ENCODE results near the gene MLLT6.

MLLT6 gene

DNA sequence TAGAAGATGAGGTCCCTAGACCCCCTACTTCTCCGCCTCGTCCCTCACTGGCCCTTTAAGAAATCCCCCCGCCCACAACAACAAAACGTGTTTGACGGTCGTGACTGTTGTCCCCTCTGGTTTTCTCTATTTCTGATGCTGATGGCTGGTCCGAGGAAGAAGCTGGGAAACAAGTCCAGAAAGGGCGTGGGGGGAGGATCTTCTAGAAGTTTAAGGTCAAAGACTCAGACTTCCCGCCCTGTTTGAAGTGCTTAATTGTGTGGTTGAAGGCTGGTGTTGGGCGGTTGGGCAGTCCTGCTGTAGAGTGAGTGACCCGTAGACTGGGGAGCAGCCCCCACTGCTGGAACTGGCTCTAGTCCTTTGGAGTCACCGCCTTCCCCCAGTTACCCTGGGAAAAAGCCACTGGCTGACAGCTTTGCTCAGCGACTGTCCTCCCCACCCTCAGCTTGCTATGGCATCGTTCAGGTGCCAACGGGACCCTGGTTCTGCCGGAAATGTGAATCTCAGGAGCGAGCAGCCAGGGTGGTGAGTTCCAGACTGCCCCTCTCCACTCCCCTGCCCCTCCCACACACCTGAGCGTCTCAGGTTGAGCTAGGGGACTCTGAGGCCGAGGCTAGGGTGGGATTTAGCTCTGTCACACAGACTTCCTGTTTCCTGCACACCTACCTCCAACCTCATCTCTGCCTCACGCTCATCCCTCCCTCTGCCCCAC lies 1.6 kb downstream of the MLLT6 start:
- ChIA-PET CTCF (interaction anchor here (1.2 kb wide), 2 partner anchors 22 to 29 kb away, joined by 3 read pairs; no protein-coding TSS in a partner anchor), POLR2A (interaction anchor here (0.7 to 1.7 kb wide), 11 partner anchors 7 to 163 kb away, joined by 3 to 9 read pairs (median 4); partner anchors contain the start of genes LASP1 and PSMB3)
- no peak for TF ChIP-seq L3MBTL2 (conservative IDR thresholded peaks at IDR 0.05)
- TF ChIP-seq FOXK2 (IDR thresholded peaks at IDR 0.05), result no peak
- no peak for TF ChIP-seq SUZ12 (IDR thresholded peaks at IDR 0.05)
- TF ChIP-seq ZNF384 (IDR thresholded peaks at IDR 0.05), result no peak
- no peak for TF ChIP-seq HDGF (IDR thresholded peaks at IDR 0.05; ENCODE audit: borderline replicate concordance)
- no peak for TF ChIP-seq FOXA1 (IDR thresholded peaks at IDR 0.05)
- TF ChIP-seq CTBP1 (IDR thresholded peaks at IDR 0.05; ENCODE audit: borderline replicate concordance), result no peak
- no peak for TF ChIP-seq FOXM1 (IDR thresholded peaks at IDR 0.05; ENCODE audit: borderline replicate concordance)
- no peak for TF ChIP-seq ELF4 (IDR thresholded peaks at IDR 0.05)
- no peak for TF ChIP-seq NFRKB (IDR thresholded peaks at IDR 0.05)
- TF ChIP-seq ARNT (IDR thresholded peaks at IDR 0.05), result no peak
- no peak for TF ChIP-seq TARDBP (IDR thresholded peaks at IDR 0.05)
- no peak for TF ChIP-seq BHLHE40 (IDR thresholded peaks at IDR 0.05; ENCODE audit: borderline replicate concordance)
- DNase-seq (ENCODE audit: extremely low spot score), result no peak

DNA sequence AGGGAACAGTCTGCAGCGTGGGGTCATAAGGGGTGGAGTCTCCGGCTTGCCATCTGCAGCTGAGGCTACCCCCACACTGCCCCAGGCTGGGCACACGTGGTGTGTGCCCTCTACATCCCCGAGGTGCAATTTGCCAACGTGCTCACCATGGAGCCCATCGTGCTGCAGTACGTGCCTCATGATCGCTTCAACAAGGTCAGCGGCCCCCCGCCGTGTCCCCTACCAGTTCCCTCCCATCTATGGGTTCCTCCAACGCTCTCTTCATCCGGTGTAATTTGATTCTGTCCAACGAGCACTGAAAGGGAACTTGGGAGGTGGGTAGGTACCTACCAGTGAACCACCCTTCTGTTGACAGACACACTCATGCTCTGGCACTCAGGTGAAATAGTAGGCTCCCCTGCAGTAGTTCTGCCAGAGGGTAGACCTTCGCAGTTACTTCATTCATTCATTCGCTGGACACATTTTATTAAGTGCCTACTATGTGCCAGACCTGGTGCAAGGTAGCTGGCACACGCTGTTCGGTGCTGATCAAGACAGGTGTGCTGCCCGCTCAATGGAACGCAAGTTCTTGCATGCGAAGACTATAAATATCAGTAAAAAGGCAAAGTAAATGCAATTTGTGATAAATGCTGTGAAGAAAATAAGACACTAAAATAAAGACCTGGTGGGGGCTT lies 2.7 kb downstream of the MLLT6 start:
- CTCF ChIA-PET, result interaction anchor here (1.2 to 1.8 kb wide), 2 partner anchors 27 to 28 kb away, joined by 3 to 9 read pairs; no protein-coding TSS in a partner anchor
- no peak for DNase-seq (ENCODE audit: extremely low spot score)
- POLR2A ChIA-PET, result interaction anchor here (1.6 to 1.7 kb wide), 2 partner anchors 10 to 23 kb away, joined by 6 read pairs; no protein-coding TSS in a partner anchor

DNA sequence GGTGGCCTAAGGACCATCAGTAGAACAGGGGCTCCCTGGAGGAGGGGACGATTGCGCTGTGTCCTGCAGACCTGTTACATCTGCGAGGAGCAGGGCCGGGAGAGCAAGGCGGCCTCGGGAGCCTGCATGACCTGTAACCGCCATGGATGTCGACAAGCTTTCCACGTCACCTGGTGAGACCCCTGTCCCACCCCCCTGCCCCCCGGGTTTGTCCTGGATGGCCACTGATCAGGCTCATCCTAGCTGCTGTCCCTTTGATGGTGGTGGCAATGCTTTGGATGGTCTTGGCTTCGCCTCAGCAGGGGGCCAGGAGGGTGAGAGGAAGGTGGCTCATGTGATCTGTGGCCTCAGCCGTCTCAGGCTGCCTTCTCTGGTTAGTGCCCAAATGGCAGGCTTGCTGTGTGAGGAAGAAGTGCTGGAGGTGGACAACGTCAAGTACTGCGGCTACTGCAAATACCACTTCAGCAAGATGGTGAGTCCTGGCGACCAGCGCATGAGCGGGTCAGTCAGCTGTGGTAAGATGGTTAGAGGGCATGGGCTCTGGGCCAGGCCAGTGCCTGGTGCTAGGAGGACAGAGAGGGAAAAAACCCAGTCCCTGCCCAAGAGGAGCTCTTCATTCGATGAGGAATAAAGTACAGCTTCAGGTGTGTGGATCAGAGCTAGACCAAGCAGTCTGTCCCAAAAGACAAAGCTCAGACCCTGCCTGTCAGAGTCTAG lies 4.2 kb downstream of the MLLT6 start:
- ChIA-PET POLR2A (interaction anchor here (1.1 to 1.5 kb wide), 3 partner anchors 22 to 40 kb away, joined by 3 read pairs; no protein-coding TSS in a partner anchor), CTCF (interaction anchor here (1.8 kb wide), 1 partner anchor 25 kb away, joined by 9 read pairs; no protein-coding TSS in a partner anchor)
- TF ChIP-seq ZNF384 (IDR thresholded peaks at IDR 0.05), result no peak
- TF ChIP-seq SP1 (IDR thresholded peaks at IDR 0.05), result no peak
- no peak for TF ChIP-seq LEF1 (IDR thresholded peaks at IDR 0.05; ENCODE audit: borderline replicate concordance)
- no peak for TF ChIP-seq ELF4 (IDR thresholded peaks at IDR 0.05)
- TF ChIP-seq FOXM1 (IDR thresholded peaks at IDR 0.05; ENCODE audit: borderline replicate concordance), result no peak
- TF ChIP-seq L3MBTL2 (conservative IDR thresholded peaks at IDR 0.05), result no peak
- TF ChIP-seq CTBP1 (IDR thresholded peaks at IDR 0.05; ENCODE audit: borderline replicate concordance), result no peak
- TF ChIP-seq, protein P1, sequence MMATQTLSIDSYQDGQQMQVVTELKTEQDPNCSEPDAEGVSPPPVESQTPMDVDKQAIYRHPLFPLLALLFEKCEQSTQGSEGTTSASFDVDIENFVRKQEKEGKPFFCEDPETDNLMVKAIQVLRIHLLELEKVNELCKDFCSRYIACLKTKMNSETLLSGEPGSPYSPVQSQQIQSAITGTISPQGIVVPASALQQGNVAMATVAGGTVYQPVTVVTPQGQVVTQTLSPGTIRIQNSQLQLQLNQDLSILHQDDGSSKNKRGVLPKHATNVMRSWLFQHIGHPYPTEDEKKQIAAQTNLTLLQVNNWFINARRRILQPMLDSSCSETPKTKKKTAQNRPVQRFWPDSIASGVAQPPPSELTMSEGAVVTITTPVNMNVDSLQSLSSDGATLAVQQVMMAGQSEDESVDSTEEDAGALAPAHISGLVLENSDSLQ (IDR thresholded peaks at IDR 0.05), result no peak
- TF ChIP-seq FOXA1 (IDR thresholded peaks at IDR 0.05), result no peak
- TF ChIP-seq ARNT (IDR thresholded peaks at IDR 0.05), result no peak
- TF ChIP-seq SUZ12 (IDR thresholded peaks at IDR 0.05), result no peak
- TF ChIP-seq FOXK2 (IDR thresholded peaks at IDR 0.05), result no peak
- TF ChIP-seq HDGF (IDR thresholded peaks at IDR 0.05; ENCODE audit: borderline replicate concordance), result no peak
- no peak for DNase-seq (ENCODE audit: extremely low spot score)

More for the DNA sequence above, 2.7 kb downstream of the MLLT6 start:
- TF ChIP-seq ELF4 (IDR thresholded peaks at IDR 0.05), result no peak
- TF ChIP-seq NFRKB (IDR thresholded peaks at IDR 0.05), result no peak
- no peak for TF ChIP-seq L3MBTL2 (conservative IDR thresholded peaks at IDR 0.05)
- TF ChIP-seq FOXM1 (IDR thresholded peaks at IDR 0.05; ENCODE audit: borderline replicate concordance), result no peak
- TF ChIP-seq SUZ12 (IDR thresholded peaks at IDR 0.05), result no peak

DNA sequence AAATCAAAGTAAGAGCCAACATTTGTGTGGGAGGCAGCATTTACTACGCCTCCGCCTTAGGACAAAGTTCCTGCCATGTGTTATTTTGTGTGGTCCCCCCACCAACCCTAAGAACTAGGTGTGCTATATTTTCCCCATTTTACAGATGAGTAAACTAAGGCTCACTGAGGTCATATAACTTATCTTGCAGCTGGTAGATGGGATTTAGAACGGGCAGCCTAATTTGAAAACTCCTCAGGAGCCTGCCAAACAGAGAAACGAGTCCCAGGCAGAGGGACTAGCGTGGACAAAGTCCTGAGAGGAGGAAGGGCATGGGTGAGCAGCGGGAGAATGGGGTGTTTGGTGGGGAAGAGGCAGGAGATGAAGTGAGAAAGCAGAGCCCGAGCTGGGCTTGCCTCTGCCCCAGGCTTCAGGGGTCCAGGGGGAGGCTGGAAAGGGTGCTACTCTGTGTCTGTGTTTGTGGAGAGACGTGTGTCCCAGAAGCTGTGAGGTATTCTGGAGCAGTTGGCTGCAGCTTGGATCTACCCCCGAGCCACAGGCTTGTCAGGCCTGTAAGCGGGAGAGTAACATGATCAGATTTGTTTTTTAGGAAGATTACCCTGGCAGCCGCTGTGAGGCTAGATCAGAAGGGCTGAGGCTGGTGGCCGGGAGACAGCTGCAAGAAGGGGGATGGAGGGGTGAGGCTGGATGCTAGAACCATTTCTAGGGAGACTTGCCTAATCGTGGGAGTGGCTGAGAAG lies 5.0 kb downstream of the MLLT6 start:
- ChIA-PET CTCF (interaction anchor here (0.6 to 1.5 kb wide), 2 partner anchors 13 to 25 kb away, joined by 3 to 4 read pairs; no protein-coding TSS in a partner anchor), POLR2A (interaction anchor here (0.8 to 1.7 kb wide), 6 partner anchors 9 to 42 kb away, joined by 3 to 9 read pairs (median 3); partner anchors contain the start of gene PSMB3)
- TF ChIP-seq L3MBTL2 (conservative IDR thresholded peaks at IDR 0.05) (no peak), NFRKB (IDR thresholded peaks at IDR 0.05) (no peak), FOXM1 (IDR thresholded peaks at IDR 0.05; ENCODE audit: borderline replicate concordance) (no peak), BHLHE40 (IDR thresholded peaks at IDR 0.05; ENCODE audit: borderline replicate concordance) (no peak), ELF4 (IDR thresholded peaks at IDR 0.05) (no peak), FOXK2 (IDR thresholded peaks at IDR 0.05) (no peak), ARNT (IDR thresholded peaks at IDR 0.05) (no peak), FOXA1 (IDR thresholded peaks at IDR 0.05) (no peak), SP1 (IDR thresholded peaks at IDR 0.05) (no peak), LEF1 (IDR thresholded peaks at IDR 0.05; ENCODE audit: borderline replicate concordance) (no peak), ZNF384 (IDR thresholded peaks at IDR 0.05) (no peak), HDGF (IDR thresholded peaks at IDR 0.05; ENCODE audit: borderline replicate concordance) (no peak), TARDBP (IDR thresholded peaks at IDR 0.05) (no peak), CTBP1 (IDR thresholded peaks at IDR 0.05; ENCODE audit: borderline replicate concordance) (no peak)
- DNase-seq (ENCODE audit: extremely low spot score), result no peak

DNA sequence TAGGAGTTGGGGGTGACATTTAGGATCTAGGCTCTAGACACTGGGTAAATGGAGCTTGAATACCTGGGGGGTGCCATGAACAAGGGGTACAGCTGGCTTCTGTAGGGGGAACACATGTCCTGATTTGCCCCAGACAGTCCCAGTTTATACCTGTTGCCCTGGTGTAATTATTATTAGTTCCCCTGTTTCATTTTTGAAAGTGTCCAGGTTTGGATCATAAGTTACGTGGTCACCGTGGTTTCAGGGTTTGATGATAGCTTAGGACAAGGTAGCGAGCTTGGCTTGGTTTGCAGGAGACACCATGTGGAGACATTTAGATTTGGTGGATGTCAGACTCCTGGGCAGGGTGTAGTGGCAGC lies 5.5 kb downstream of the MLLT6 start:
- no peak for DNase-seq (ENCODE audit: extremely low spot score)
- TF ChIP-seq ARNT (IDR thresholded peaks at IDR 0.05), result no peak
- TF ChIP-seq SUZ12 (IDR thresholded peaks at IDR 0.05), result no peak
- TF ChIP-seq L3MBTL2 (conservative IDR thresholded peaks at IDR 0.05), result no peak
- no peak for TF ChIP-seq LEF1 (IDR thresholded peaks at IDR 0.05; ENCODE audit: borderline replicate concordance)
- no peak for TF ChIP-seq ELF4 (IDR thresholded peaks at IDR 0.05)
- TF ChIP-seq, protein P1 (IDR thresholded peaks at IDR 0.05), result no peak
- TF ChIP-seq CTBP1 (IDR thresholded peaks at IDR 0.05; ENCODE audit: borderline replicate concordance), result no peak
- no peak for TF ChIP-seq FOXA1 (IDR thresholded peaks at IDR 0.05)
- no peak for TF ChIP-seq SP1 (IDR thresholded peaks at IDR 0.05)
- no peak for TF ChIP-seq HDGF (IDR thresholded peaks at IDR 0.05; ENCODE audit: borderline replicate concordance)
- TF ChIP-seq TARDBP (IDR thresholded peaks at IDR 0.05), result no peak
- no peak for TF ChIP-seq FOXM1 (IDR thresholded peaks at IDR 0.05; ENCODE audit: borderline replicate concordance)
- no peak for TF ChIP-seq FOXK2 (IDR thresholded peaks at IDR 0.05)
- no peak for TF ChIP-seq NFRKB (IDR thresholded peaks at IDR 0.05)
- TF ChIP-seq ZNF384 (IDR thresholded peaks at IDR 0.05), result no peak
- no peak for TF ChIP-seq BHLHE40 (IDR thresholded peaks at IDR 0.05; ENCODE audit: borderline replicate concordance)
- POLR2A ChIA-PET, result interaction anchor here (0.6 to 1.7 kb wide), 5 partner anchors 9 to 138 kb away, joined by 3 to 9 read pairs (median 3); partner anchors contain the start of gene PSMB3
- CTCF ChIA-PET, result interaction anchor here (0.6 to 1.5 kb wide), 2 partner anchors 13 to 25 kb away, joined by 3 to 4 read pairs; no protein-coding TSS in a partner anchor

Measured in HEK293T (cell line).